HG03442 (cell line): ENCODE data around the gene SH3GLB1.

Source experiments
- ATAC-seq: cut with Tn5 transposase; IDR thresholded peaks from one replicate; pipeline ENCODE4 v1.9.1; 2021; ENCODE audit warnings: mild to moderate bottlenecking, moderate library complexity; ENCODE audit not compliant: unreplicated experiment

The SH3GLB1 gene

DNA sequence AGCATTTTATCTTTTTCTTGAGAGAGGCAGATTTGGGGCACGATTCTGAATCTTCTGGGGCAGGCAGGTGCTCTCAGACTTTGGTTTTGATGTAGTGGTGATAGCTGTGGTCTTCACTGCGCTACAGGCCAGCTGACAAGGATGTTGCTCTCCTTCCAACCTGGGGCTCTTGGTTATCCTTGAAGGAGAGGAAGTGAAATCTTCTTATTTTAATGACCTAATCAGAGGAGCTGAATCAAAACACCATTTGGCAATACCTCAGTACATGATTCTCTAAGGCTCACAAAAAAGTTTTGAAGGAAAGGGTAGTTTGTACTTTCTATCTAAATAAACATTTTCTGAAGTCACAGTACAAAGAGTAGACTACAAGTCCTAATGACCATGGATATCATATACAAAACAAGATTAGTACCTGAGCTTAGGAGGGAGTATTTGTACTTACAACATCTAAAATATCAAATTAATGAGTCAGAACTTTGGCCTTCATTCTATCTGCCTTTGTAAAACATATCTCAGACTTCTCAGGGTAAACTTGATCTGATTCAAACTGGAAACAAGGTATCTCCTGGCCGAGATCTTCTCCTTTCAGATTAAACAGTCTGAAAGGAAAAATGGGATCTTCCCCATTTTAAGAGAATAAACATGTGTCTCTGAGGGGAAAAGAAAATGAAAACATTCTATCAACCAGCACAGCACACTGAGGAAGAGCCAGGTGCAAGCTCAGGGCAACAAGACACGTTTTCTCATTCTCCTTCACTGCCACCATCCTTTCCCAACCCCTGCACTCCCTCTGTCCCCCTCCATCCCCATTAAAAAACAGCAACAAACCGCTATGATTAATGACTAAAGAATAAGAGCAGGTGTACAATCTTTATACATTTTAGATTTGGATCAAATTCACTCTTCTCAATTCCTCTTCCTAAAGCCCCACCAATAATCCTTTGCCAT lies 69.2 kb downstream of the SH3GLB1 start:
- ATAC-seq: no peak

DNA sequence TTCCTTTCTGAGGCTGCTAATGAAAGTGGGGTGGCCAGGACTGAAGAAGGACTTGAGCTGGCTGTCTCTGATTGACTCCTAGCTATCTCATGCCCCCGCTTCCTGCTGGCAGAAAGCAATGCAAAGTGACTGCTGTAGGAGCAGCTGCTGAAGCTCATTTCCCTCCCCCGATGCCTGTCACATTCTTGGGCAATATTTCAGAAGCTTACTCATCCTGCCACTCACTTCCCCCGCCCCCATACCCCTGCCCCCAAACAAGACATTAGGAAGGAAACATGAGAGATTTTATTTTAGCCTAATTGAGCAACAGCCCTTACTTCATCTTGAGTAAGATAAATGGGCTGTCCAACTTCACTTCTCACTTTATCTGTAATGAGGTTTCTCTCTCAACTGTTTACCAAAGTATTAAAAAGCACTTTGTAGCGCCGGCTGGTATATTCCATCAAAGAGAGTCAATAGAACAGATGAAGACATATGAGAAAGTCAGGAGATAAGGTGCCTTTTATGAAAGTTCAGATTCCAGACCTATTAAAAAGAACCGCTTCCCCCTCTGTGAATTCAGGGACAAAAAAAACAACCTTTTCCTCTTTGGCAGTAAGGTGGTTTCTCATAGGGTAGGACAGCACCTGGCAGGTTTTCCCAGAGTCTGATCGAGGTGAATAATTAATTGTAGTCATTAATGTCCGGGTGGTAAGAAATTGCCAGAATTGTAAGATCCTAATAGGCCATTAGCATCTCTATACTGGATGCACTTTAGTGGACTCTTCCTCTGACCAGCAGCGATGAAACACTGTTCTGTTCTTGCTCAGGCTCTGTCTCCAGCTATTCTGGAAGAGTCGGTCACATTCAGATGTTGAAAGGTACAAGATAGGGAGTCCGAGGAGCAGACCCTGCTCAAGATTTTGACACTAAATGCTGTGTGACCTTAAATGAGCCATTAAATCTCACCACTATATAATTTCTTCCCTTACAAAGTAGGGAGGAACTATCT lies 70.2 kb downstream of the SH3GLB1 start:
- peak; percentile 97 for ATAC-seq

DNA sequence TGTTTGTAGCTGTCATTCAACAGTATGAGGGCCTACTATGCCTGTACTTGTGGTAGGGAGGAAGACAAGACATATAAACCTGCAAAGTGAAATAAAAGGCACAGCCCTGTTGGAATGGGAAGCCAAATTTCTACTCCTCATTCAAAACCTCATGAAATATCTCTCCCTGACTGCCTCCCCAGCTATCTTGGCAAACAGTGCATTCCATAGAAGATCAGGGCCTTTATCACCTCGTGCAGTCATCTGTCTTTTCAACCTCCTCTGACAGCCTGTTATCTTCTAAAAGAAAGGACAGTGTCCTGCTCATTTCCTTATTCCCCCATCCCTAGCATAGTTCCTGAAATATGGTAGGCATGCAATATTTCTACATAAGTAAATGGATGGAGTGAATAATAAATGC lies 71.0 kb downstream of the SH3GLB1 start:
- no peak for ATAC-seq

DNA sequence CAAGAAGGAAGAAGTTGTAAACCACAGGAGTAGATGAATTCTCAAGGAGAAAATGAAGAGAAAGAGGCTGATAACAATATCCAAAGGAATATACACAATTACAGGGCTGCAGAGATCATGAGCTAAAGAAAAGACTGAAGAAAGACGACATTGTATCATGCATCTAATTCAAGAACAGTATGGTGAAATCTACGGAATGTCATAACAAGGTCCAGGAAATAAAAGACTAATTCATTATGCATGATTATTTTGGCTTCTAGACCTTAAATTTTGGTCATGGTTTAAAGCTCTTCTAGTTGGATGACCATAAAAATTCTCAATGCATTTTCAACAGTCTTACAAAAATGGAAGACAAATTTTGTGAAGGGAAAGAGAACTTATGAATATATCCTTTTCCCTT lies 71.7 kb downstream of the SH3GLB1 start:
- no peak for ATAC-seq

DNA sequence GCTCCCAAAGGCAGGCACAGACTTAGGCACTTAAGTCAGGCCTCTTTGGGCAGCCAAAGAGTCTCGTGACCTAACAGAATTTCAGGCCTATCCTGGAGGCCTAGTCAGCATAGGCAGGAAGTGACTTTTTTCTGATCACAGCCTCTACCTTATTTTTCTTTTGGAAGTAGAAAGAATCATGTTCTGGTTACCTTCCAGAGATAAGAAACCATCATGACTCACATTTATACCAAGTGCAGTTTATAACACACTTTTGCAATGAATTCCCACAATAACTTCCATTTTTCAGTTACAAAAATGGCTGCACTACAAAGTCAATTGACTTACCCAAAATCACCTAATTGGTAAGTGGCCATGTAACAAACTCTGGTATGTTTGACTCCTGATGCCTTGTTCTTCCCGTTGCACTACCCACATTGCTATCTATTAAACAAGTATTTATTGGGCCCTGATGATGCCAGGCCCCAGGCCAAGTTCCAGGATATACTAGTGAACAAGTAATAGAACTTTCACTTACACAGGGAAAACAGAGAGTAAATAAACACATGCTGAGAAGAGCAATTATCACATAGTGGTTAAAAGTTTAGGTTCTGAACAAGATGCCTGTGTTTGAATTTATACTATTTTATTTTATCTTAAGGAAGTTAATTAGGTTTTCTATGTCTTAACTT lies 74.3 kb downstream of the SH3GLB1 start:
- ATAC-seq: no peak

DNA sequence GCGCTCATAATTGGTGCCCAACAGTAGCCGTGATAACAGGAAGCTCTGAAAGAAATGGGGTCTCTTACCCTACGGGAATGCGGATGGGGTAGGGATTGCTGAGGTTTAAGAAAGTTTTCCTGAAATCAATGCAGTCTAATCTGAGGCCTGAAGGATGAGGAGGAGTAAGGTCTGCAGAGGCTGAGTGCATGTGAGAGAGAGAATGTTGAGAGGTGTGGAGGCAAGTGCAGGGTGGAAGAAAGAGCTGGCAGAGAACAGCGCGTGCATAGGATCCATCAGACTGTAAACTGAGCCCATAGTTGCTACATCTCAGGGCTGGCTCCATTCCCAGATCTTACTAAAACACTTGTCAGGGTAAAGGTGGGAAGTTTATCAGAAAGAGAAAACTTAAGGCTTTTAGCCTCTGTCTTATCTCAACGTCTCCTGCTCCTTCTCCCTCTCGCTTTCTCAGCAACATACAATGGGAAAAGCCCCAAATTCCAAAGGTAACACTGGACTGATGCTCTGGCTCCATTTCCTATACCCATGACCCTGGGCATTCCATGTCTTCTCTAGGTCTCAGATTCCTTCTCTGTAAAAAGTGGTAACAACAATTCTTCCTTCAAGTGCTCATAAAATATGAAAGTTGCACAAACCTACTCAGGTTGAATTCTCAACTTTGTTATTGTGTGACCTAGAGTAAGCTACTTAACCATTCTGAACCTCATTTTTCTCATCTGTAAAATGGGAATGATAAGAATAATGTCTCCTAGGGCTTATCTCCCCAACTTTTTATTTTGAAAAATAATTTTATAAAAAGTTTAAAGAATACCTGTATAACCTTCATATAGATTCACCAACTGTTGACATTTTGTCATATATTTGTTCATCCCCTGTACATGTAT lies 75.2 kb downstream of the SH3GLB1 start:
- ATAC-seq: no peak

DNA sequence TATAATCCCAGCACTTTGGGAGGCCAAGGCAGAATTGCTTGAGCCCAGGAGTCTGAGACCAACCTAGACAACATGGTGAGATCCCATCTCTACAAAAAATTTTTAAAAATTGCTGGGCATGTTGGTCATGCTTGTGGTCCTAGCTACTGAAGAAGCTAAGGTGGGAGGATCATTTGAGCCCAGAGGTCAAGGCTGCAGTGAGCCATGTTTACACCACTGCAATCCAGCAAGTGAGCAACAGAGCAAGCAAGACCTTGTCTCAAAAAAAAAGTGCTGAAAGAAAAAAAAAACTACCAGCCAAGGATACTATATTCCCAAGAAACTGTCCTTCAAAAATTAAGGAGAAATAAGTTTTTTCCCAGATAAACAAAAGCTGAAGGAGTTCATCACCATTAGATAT lies 78.1 kb downstream of the SH3GLB1 start:
- no peak for ATAC-seq

DNA sequence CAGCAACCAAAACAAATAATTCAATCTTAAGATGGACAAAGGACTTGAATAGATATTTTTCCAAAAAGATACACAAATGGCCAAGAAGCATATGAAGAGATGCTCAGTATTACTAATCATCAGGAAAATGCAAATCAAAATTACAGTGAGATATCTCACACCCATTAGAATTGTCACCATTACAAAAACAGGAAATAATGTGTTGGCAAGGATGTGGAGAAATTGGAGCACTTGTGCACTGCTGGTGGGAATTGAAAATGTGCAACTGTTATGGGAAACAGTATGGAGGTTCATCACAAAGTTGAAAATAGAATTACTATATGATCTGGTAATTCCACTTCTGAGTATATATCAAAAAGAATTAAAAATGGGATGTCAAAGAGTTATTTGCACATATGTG lies 83.2 kb downstream of the SH3GLB1 start:
- no peak for ATAC-seq

DNA sequence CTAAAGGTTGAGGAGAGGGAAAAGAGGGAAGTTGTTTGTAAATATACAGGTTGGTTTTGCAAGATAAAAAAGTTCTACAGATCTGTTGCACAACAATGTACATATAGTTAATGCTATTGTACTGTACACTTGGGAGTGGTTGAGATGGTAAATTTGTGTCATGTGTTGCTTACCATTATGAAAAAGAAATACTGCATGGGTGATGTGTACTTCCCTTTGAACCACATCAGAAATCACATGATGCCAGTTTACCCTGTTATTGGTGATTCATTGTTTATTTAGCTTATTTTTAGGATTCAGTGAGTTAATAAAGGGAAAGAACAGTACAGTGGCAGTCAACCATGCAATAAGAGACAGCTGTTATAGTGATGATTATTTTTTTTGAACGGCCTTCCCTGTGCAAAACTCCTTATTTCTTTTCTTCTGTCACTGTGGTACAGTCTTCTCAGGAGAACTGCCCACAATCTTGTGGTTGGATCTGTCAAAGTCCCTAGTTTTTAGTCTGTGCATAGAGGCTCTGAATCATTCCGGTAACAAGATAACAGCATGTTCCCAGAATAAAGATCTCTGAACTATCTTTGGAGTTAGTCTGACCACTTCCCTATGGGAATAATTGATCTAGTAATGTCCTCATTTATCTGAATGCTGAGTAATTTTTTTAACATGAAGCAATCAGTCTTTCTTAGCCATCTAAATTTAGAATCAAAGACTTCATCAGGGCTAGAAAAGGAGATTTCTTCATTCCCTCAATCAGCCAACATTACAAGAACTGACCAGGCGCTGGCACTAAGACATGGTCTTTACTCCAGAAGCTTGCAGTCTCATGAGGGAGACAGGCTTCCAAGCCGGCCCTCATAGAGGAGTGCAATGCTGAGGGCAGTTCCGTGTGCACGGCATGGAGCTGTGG lies 84.2 kb downstream of the SH3GLB1 start:
- ATAC-seq: no peak

DNA sequence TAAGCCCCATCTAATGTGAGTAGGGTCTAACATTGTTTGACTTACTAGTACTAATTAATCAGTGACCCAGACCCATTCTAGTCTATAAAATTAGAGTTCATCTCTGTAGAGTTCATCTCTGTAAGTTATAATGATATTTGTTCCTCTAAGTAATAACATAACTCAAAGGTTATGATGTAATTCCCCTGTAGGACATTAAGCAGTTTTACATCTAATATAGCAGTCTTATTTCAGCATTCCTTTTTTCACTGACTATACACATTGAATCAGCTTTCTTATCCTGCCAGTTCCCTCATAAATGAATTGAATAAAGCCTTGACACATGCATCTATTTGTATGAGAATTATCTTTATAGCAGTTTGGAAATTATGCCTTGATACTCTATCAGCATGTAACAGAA lies 90.9 kb downstream of the SH3GLB1 start:
- ATAC-seq: no peak
